COLO829 (cell line): Measurements from ENCODE around the gene GDPD4.

ENCODE experiments used
- DNase-seq: peaks from one replicate; pipeline ENCODE4 v3.0.0; 2012; ENCODE audit warnings: low spot score

GDPD4 gene

DNA sequence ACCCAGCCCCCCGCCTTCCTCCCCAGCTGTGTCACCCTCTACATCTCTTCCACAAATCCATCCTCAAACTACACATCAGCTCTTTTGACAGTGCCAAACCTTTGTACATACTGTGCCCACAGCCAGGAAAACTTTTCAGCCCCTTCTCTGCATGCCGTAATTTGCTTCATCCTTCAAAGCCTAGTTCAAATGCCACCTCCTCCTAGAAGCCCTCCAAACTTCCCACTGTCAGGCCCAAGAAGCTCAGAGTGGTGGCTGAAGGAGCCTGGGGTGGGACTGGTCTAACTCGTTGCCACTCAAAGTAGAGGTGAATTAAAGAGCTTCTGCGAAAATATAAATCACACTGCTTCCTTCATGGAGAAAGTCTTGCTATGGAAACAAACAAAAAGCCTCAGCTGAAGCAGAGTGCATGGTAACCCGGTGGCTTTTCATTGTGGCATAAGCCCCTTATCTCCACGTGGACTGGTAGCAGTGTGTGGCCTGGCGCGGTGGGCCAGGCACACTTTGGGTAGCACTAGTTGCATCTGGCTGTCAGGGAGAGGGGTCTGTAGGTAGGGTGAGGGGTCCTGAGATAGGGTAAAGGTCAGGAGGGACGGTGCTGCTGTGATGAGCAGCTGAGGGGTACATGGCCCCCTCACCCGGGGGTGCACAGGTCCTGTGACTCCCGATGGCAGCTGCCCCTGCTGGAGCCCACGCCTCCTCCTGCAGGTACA is 96.6 kb downstream of the GDPD4 start:
- no peak for DNase-seq

DNA sequence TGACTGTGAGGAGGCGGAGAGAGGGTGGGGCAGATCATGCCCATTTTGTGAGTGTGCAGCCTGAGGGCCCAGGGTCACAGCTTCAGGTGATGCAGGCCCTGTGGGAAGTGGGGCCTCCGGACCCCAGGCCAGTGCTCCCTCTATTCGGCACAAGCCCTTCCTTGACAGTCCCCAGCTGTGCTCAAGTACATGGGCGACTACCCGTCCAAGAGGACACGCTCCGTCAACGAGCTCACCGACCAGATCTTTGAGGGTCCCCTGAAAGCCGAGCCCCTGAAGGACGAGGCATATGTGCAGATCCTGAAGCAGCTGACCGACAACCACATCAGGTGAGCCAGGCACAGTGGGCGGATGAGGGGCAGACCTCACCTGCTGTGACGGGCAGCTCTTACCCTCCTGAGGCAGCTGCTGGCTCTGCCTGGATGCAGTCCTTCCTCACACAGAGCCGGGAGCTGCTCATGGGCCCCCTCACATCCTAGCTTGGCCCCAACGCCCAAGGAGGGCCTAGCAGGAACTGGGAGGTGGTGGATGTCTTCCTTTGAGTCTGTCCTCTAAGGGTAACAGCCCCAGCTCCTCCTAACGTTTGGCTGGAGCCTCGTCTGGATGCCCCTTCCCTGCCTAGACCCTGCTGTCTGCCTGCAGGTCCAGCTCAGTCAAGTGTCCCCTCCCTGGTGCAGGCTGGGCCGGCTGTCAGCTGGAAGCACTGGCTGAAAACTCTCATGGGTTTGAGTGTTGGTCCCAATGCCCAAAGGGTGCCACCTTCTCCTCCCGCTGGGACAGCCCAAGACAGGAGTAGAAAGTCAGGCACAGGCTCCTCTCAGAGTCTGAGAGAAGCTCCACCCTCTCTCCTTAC is 97.4 kb downstream of the GDPD4 start:
- no peak for DNase-seq

DNA sequence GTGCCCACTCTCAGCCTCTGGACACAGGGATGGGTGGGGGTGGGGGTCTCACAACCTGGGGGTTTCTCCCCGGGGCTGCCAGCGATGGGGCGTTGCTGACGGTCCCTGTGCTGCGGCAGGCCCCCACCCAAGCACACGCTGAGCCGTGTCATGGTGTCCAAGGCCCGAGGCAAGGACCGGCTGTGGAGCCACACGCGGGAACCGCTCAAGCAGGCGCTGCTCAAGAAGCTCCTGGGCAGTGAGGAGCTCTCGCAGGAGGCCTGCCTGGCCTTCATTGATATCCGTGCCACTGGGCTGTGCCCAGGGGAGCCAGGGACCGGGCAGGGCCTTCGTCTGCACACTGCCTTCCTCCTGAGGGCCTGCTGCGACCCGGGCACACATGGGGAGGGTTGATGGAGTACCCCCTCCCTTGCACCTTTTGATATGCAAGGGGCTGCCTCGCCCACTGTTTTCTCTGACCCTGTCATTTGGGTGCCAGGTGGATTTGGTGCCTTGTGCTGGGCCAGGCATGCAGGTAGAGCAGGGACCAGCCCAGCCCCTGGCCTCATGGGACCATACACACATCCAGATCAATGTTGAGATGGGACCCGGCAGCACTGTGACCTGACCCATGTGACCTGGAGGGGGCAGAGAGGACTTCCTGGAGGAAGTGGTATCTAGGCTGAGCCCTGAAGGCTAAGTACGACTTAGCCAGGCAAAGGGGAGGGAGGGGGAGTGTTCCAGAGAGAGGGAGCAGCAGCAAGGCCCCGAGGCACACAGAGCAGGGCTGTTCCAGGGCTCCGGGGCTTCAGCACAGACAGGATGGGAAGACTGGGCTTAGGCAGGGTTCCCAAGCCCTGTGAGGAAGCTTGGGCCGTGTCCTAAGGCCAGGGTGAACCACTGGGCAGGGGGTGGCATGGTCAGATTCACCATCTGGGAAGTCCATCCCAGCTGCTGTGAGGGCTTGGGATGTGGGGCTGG is 98.3 kb downstream of the GDPD4 start:
- no peak for DNase-seq

DNA sequence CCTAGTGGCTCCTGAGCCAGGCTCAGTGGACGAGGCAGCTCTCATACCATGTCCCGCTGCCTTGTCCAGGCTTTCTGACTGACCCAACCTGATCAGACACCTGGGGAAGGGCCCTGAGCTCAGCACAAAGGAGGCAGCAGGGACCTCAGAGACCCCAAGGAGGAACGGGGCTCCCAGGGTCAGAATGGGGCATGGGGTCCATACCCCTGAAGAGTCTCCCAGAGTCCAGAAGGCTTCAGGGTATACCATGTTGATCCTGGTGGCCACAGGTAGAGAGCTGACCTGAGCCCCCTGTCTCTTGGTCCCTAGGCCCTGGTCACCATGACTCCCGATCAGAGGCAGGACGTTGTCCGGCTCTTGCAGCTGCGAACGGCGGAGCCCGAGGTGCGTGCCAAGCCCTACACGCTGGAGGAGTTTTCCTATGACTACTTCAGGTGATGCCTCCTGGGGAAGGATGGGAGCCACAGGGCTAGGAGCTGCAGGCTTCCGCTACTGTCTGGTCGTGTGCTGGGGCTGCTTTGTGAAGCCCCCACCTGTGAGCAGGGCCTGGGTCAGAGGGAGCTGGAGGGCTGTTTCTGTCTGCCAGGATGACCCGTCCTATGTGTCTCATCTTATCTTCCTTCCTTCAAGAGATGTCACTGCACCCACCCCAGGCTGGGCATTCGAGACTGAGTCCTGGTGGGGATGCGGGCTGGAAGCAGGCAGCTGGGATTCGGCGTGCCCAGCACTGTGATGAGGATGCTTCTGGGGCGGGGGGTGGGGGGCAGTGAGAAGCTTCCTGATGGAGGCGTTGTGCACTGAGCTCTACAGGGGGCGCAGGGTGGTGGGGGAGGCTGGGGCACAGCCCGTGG is 99.3 kb downstream of the GDPD4 start:
- no peak for DNase-seq

DNA sequence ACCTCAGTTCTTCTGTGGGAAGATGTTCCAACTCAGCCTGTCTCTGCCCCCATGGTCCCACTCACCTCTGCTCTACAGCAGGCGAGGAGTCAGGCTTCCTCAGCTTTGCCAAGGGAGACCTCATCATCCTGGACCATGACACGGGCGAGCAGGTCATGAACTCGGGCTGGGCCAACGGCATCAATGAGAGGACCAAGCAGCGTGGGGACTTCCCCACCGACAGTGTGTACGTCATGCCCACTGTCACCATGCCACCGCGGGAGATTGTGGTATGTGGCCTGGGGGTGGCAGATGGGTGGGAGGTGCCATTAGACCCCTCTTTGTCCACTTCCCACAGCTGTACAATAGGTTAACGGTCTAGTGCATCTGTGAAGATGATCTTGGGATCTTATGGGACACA is 100.1 kb downstream of the GDPD4 start:
- no peak for DNase-seq

DNA sequence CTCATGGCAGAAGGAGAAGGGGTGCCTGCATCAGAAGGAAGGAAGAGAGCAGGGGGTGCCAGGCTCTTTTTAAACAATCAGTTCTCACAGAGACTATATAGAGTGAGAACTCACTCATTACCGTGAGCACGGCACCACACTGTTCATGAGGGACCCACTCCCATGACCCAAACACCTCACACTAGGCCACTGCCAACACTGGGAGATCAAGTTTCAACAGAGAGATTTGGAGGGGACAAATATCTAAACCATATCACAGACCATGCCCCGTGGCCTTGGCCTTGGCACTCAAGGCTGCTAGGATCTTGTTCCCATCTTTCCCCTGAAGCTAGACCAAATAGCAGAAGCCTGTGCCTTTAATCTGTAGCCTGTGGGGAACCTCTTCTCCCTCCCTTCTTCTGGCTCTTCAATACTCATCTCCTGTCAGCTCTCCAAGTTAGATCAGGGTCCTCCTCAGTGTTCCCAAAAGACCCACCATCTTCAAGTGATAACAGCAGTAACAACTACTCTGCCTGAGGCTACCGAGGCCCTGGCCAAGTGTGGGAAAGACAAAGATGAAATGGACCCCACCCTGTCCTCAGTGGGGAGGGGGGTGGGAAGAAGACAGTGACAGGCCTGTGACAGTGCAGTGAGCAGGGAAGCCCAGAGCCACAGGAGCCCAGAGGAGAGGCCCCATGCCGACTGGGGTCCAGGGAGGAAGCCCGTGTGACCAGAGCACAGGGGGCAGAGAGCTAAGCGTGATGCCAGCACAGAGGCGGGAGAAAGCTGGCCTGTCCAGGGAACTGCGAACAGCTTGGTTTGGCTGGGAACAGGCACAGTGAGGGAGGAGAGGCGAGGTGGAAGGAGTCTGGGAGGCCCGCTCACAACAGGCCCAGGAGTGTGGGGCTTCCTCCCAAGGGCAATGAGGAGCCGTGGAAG is 100.9 kb downstream of the GDPD4 start:
- DNase-seq: no peak

DNA sequence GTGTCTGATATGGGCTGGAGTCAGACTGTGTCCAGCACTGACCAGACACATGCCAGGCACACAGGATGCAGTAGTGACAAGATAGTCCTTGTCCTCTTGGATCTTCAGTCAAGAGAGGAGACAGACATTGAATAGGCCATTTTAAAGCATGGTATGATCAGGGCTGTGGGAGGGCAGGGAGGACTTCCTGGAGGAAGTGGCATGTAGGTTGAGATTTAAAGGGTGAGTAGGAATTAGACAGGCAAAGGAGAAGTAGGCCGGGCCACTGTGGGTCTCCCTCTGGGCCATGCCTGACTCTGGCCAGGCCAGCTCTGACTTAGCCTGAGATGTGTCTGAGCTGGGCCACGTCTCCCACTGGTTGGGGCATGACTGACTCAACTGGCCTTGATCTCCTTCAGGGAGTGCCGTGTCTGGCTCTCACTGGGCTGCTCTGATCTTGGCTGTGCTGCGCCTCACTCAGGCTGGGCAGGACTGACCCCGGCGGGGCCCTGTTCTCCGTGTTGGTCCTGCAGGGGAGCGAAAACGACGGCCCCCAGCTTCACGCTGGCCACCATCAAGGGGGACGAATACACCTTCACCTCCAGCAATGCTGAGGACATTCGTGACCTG is 102.2 kb downstream of the GDPD4 start:
- DNase-seq: no peak

DNA sequence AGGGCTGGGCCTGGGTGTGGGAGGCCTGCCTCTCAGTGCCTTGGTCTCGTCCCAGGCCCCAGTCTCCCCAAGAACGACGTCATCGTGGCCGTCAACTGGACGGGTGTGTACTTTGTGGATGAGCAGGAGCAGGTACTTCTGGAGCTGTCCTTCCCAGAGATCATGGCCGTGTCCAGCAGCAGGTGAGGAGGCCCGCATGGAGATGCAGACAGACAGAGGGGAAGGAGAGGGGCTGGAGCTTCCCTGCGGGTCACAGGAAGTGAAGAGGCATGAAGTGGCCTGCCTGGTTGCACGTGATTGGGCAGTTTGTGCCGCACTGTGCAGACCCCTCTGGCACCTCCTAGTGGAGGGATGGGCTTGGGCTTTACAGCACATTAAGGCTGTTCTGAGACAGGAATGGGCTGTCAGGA is 103.0 kb downstream of the GDPD4 start:
- DNase-seq: no peak

DNA sequence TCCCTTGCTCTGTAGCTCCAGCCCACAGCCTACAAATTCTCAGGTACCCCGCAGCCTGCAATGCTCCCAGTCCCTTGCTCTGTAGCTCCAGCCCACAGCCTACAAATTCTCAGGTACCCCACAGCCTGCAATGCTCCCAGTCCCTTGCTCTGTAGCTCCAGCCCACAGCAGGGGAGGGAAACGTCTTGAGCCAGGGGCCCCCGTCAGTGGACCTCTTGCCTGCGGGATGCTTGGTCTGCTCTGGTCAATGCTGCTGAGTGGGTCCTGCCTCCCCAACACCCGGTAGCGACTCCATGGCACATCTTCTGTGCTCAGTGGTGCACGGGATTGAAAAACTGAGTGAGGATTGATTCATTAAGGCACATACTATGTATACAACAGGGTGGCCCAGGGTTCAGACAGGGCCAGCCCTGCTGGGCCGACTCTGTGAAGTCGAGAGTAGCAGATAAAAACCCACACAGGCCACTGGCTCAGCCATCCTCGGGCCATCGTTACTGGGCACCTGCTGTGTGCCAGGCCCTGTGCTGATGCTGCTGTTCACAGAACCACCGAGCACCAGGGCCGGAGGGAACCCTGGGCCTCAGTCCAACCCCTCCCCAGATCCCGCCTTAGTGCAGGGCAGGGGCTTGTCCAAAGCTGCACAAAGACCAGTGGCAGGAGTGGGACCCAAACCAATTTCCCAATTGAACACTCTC is 103.7 kb downstream of the GDPD4 start:
- DNase-seq: no peak

DNA sequence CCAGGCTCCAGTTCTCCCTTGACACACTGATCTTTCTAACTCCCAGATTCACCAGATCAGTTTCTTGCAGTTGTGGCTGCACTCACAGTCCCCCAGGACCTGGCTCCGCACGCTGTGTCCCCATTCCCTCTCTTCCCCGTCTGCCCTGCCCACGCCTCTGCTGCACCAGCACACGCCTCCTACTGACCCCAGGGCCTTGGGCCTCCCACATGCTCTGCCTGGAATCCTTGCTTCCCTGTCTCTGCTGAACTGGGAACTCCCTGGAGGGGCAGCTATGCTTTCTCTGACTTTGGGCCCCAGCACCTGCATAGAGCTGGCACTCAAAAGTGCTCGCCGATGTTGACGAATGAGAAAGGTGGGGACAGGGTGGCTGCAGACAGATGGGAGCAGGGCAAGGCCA is 104.5 kb downstream of the GDPD4 start:
- no peak for DNase-seq

DNA sequence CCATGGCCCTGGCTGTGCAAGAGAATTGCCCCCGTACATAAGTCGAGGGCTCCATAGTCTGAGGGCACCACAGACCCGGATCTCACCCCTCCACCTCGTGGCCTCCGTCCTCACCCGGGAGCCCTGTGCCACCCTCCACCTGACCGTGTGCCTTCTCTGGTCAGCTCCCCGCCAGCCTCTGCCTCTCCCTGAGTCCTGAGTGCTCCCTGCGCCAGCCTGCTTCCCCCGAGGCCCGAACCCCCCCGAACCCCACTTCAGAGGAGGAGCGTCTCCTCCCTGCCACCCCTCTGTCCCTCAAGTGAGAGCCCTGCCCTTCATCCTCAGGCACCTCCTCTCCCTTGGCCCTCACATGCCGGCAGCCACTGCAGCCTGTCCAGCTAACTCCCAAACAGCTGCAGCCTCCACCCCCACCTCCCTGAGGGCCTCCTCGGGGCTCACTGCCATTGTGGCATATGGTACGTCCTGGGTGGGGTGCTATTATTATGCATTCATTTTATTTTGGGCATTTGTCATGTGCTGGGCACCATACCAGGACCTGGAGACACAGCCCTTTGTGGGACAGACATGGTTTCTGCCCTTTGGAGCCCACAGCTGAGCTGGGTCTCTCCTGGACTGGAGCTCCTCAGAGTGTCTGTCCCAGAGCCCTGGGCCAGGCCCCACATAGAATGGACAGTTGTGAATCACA is 106.3 kb downstream of the GDPD4 start:
- DNase-seq: no peak

DNA sequence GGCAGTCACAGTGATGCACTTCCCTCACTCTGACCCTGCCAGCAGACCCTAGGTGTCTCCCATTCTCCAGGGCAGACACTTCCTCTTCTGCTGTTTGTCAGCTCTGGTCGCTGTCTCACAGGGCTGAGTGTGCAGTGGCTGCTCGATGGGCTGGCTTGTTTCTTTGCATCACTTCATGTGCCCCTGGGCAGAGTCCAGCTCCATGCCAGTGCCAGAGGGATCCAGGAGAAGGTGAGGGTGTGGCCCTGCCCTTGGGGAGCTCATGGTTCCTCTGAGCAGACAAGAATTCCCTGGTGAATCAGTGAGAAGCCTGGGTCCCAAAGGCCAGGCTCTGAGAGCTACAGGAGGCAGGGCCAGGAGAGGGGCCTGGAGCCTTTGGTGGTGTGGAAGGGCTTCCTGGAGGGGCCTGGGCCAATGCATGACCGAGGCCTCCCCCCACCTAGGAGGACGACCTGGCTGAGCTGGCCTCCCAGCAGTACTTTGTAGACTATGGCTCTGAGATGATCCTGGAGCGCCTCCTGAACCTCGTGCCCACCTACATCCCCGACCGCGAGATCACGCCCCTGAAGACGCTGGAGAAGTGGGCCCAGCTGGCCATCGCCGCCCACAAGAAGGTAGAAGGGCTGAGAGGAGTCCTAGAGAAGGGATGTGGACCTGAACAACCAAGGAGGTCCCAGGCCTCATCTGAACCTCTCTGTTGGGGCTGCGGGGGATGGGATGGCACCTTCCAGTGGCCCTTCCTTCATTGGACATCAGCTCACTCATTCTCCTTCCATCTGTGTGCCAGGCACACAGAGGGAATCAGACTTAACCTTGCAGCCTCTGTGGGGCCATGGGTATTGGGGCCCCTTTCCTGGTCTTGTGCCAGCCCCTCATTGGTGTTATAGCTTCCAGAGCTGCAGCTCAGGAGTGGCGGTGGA is 107.3 kb downstream of the GDPD4 start:
- DNase-seq: no peak

DNA sequence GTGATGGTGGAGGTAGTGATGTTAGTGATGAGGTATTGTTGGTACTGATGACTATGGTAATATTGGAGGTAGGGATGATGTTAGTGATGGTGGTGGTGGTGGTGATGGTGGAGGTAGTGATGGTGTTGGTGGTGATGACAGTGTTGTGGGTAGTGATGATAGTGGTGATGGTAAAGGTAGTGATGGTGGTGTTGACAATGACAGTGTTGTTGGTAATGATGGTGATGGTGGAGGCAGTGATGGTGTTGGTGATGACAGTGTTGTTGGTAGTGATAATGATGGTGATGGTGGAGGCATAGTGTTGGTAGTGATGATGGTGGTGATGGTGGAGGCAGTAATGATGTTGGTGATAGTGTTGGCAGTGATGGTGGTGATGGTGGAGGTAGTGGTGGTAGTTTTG is 108.3 kb downstream of the GDPD4 start:
- no peak for DNase-seq

DNA sequence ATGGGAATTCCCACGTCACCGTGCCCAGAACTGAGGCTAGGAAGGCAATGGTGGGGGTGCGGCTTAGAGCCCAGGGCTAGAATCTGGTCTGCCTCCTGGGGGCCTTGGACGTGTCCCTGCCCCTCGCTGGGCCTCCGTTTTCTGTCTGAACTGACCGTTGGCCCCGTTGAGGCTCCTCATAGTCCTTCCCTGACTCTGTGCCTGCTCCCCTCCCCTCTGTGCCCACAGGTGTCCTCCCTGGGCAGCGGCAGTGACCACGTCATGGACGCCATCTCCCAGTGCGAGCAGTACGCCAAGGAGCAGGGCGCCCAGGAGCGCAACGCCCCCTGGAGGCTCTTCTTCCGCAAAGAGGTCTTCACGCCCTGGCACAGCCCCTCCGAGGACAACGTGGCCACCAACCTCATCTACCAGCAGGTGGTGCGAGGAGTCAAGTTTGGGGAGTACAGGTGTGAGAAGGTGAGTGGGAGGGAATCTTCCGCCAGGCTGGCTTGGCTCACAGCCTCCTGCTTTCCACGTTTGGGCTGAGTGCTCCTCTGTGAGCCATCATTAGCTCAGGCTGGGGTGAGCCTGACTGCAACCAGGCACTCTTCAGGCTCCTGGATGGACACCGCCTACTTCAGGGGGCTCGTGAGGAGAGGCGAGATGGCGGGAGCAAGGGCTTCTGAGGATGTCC is 109.5 kb downstream of the GDPD4 start:
- DNase-seq: peak; percentile 65

DNA sequence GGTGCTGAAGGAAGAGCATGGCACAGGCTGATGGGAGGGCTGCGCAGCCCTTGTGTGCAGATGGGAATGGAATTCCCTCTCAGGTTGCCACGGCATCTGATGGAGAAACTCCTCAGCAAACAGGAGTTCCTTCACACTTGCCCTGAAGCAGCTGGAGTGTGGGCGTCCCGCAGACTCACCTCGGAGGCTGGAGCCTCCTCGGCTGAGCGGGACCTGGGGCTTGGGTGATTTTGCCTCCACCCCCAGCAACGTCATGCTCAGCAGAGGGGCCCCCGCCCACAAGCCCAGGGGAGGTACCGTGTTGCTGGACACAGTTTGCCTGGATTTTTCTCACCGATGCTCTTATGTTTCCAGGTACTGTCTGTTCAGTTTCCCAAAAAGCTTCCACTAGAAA is 110.1 kb downstream of the GDPD4 start:
- peak; percentile 12 for DNase-seq

DNA sequence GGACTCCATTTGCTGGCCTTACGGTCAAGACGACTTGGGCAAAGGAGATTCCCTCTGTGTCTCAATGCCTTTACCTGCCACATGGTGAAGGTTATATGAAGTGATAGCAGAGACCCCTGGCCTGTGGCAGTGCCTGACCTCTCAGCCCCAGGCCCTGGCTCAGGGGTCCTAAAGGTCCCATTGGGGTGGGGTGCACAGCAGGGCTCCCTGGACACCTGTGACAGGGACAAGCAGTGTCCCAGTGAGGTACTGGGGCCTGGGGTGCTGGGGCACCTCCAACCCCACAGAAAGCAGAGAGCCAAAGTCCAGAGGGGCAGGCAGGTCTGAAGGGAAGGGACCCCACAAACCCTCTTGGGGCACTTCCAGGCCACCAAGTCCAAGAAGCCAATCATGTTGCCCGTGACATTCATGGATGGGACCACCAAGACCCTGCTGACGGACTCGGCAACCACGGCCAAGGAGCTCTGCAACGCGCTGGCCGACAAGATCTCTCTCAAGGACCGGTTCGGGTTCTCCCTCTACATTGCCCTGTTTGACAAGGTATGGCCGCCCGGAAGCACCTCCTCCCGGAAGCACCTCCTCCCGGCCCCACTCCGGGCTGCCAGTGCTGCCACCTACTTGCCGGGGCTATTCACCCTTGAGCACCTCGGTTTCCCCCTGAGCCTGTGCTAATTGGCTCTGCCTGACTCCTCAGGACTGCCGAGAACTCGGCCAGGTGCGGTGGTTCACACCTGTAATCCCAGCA is 111.0 kb downstream of the GDPD4 start:
- DNase-seq: no peak
